ENCODE measurements around the gene PGM2. TPM values are rescaled to one million over a fixed set of nuclear protein-coding genes. Genes with fewer than 3 reads are reported as not detected.

PGM2 gene
- total RNA-seq, 4 donors from 2014 or later = 52.7 to 83.9 (median 74.7) TPM

- H3K4me3 ChIP-seq (ENCODE audit: low read depth, poor library complexity, severe bottlenecking) = no peak overlapping the region
- intact Hi-C loops (cut with DNase I; ENCODE audit: low total_unique reads) = no loop called here
- WGBS, 2 donors = 96% methylated on average over 4 of the region's 4 CpGs
- no peak for DNase-seq (ENCODE audit: low spot score in 2 of 2)
- TF ChIP-seq POLR2A (IDR thresholded peaks at IDR 0.05) (no peak), CTCF (IDR thresholded peaks at IDR 0.05) (no peak)
These were observed 41.8 kb downstream of the PGM2 start for GRCh38 chr4:37868238-37868637.

- WGBS, 2 donors = 76% methylated on average over 1 of the region's 1 CpG
- TF ChIP-seq POLR2A (IDR thresholded peaks at IDR 0.05) (no peak), CTCF (IDR thresholded peaks at IDR 0.05) (no peak)
- no peak overlapping the region for H3K4me3 ChIP-seq (ENCODE audit: low read depth, poor library complexity, severe bottlenecking)
- DNase-seq (ENCODE audit: low spot score in 2 of 2) = no peak
- intact Hi-C loops (cut with DNase I; ENCODE audit: low total_unique reads) = no loop called here
These were observed 46.0 kb downstream of the PGM2 start for GRCh38 chr4:37872310-37872988.

GRCh38 chr4:37873386-37873785 is 46.9 kb downstream of the PGM2 start:
- intact Hi-C loops (cut with DNase I; ENCODE audit: low total_unique reads) = no loop called here
- H3K4me3 ChIP-seq (ENCODE audit: low read depth, poor library complexity, severe bottlenecking) = no peak overlapping the region
- 59 to 77% methylated on average over 1 of the region's 1 CpG for whole genome bisulfite sequencing, 2 donors
- TF ChIP-seq POLR2A (IDR thresholded peaks at IDR 0.05) = no peak
- no peak for TF ChIP-seq CTCF (IDR thresholded peaks at IDR 0.05)
- no peak for DNase-seq (ENCODE audit: low spot score in 2 of 2)

GRCh38 chr4:37876156-37876555 is 49.7 kb downstream of the PGM2 start:
- WGBS, 2 donors = 88 to 95% methylated on average over 2 of the region's 2 CpGs
- intact Hi-C loops (cut with DNase I; ENCODE audit: low total_unique reads) = no loop called here
- H3K4me3 ChIP-seq (ENCODE audit: low read depth, poor library complexity, severe bottlenecking) = no peak overlapping the region
- no peak for TF ChIP-seq CTCF (IDR thresholded peaks at IDR 0.05)
- no peak for TF ChIP-seq POLR2A (IDR thresholded peaks at IDR 0.05)
- DNase-seq (ENCODE audit: low spot score in 2 of 2) = no peak

- WGBS, 2 donors = 94 to 95% methylated on average over 8 of the region's 8 CpGs
- intact Hi-C loops (cut with DNase I; ENCODE audit: low total_unique reads) = no loop called here
- DNase-seq (ENCODE audit: low spot score in 2 of 2) = no peak
- TF ChIP-seq POLR2A (IDR thresholded peaks at IDR 0.05) (no peak), CTCF (IDR thresholded peaks at IDR 0.05) (no peak)
- no peak overlapping the region for H3K4me3 ChIP-seq (ENCODE audit: low read depth, poor library complexity, severe bottlenecking)
These were observed 52.9 kb downstream of the PGM2 start for GRCh38 chr4:37879365-37879764.

GRCh38 chr4:37881811-37882210 is 55.3 kb downstream of the PGM2 start:
- WGBS, 2 donors = 76 to 81% methylated on average over 5 of the region's 5 CpGs
- intact Hi-C loops (cut with DNase I; ENCODE audit: low total_unique reads) = no loop called here
- no peak for DNase-seq (ENCODE audit: low spot score in 2 of 2)
- H3K4me3 ChIP-seq (ENCODE audit: low read depth, poor library complexity, severe bottlenecking) = no peak overlapping the region
- no peak for TF ChIP-seq CTCF (IDR thresholded peaks at IDR 0.05)
- no peak for TF ChIP-seq POLR2A (IDR thresholded peaks at IDR 0.05)
